ENCODE data around the gene ZNF273. TPM values are rescaled to one million over a fixed set of nuclear protein-coding genes. Genes with fewer than 3 reads are reported as not detected.
"Not testable (repeated sequence)": the region's sequence is repeated elsewhere in the genome, so short reads cannot be mapped to it uniquely, and the experiment has no call there.

Gene ZNF273
- total and polyA plus RNA-seq, 8 donors, result 1.3 to 24.3 (median 6.9) TPM

DNA sequence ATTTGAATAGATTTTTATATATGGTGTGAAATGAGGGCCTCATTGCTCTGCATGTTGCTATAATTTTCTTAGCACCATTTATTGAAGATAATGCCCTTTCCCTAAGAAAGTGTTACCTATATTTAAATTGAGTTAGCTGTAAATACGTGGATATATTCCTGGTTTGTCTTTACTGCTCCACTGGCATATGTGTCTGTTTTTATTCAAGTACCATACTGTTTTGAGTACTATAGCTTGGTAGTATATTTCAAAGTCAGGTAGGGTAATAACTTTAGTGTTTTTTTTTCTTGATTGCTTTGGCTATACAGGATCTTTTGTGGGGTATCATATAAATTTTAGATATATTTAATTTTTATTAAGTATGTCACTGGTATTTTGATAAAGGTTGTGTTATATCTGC lies 31.4 kb downstream of the ZNF273 start:
- WGBS, 5 donors, result 89 to 100% (median 95%) methylated on average over 1 of the region's 1 CpG

DNA sequence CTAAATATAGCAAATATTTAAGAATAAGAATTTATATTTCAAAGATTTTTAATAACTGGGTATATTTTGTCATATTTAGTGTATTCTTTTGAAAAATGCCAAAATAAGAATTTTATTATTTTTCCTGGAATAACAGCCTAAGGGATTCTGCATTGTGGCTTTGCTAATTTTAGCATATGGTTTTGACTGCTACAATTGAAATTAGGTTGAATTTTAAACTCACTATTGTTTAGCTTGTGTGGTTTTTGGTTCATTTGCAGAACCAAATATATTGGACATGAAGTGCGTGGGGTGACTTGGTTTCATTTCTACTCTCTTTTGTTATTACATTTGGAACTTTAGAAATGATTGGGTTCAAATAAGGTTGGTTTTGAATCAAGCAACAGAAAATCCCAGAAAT lies 35.5 kb downstream of the ZNF273 start:
- TF ChIP-seq POLR2AphosphoS5 (IDR thresholded peaks at IDR 0.05), result no peak
- intact Hi-C loops (cut with DNase I; ENCODE audit: low total_unique reads), result no loop called here
- WGBS, 5 donors, result 82 to 91% (median 89%) methylated on average over 1 of the region's 1 CpG

More for the DNA sequence above, 31.4 kb downstream of the ZNF273 start:
- Histone ChIP-seq H3K27me3 (no peaks in the 10 kb centered on the region), H3K27ac (no peak overlapping the region), H3K36me3 (peaks cover 0 to 7% (median 0%) of the 10 kb centered on the region in 4 donors), H3K4me1 (no peaks in the 10 kb centered on the region), H3K4me3 (no peak overlapping the region), H3K9me3 (peaks cover 0 to 47% (median 19%) of the 10 kb centered on the region in 4 donors)
- DNase-seq, result no peak
- intact Hi-C loops (cut with DNase I; ENCODE audit: low total_unique reads), result no loop called here
- TF ChIP-seq, protein P1, sequence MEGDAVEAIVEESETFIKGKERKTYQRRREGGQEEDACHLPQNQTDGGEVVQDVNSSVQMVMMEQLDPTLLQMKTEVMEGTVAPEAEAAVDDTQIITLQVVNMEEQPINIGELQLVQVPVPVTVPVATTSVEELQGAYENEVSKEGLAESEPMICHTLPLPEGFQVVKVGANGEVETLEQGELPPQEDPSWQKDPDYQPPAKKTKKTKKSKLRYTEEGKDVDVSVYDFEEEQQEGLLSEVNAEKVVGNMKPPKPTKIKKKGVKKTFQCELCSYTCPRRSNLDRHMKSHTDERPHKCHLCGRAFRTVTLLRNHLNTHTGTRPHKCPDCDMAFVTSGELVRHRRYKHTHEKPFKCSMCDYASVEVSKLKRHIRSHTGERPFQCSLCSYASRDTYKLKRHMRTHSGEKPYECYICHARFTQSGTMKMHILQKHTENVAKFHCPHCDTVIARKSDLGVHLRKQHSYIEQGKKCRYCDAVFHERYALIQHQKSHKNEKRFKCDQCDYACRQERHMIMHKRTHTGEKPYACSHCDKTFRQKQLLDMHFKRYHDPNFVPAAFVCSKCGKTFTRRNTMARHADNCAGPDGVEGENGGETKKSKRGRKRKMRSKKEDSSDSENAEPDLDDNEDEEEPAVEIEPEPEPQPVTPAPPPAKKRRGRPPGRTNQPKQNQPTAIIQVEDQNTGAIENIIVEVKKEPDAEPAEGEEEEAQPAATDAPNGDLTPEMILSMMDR (IDR thresholded peaks at IDR 0.05), result no peak
- TF ChIP-seq POLR2AphosphoS5 (IDR thresholded peaks at IDR 0.05) (no peak), EP300 (IDR thresholded peaks at IDR 0.05) (no peak), POLR2A (IDR thresholded peaks at IDR 0.05) (no peak)

DNA sequence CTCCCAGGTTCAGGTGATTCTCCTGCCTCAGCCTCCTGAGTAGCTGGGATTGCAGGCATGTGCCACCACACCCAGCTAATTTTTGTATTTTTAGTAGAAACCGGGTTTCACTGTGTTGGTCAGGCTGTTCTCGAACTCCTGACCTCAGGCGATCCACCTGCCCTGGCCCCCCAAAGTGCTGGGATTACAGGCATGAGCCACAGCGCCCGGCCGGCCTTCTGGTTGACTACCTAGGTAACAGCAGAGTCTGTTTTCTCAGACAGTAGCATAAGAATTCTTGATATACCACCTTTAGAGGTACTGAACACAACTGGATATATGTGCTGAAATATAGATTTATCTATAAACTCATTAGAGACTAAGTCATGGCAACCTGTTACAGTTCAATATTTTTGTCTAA lies 36.9 kb downstream of the ZNF273 start:
- H3K27ac ChIP-seq; intact Hi-C loops (cut with DNase I; ENCODE audit: low total_unique reads); H3K4me3 ChIP-seq; H3K36me3 ChIP-seq; H3K9me3 ChIP-seq; H3K4me1 ChIP-seq; H3K27me3 ChIP-seq; DNase-seq: not testable (repeated sequence)
- WGBS, 5 donors, result 91 to 98% (median 94%) methylated on average over 6 of the region's 6 CpGs

More for the DNA sequence above, 35.5 kb downstream of the ZNF273 start:
- H3K4me1 ChIP-seq, result no peaks in the 10 kb centered on the region
- no peak overlapping the region for H3K4me3 ChIP-seq
- H3K36me3 ChIP-seq, result no peaks in the 10 kb centered on the region
- no peak for DNase-seq
- H3K9me3 ChIP-seq, result peaks cover 0 to 18% (median 6%) of the 10 kb centered on the region in 4 donors
- H3K27me3 ChIP-seq, result peaks cover 0 to 8% (median 0%) of the 10 kb centered on the region in 3 donors
- no peak overlapping the region for H3K27ac ChIP-seq

DNA sequence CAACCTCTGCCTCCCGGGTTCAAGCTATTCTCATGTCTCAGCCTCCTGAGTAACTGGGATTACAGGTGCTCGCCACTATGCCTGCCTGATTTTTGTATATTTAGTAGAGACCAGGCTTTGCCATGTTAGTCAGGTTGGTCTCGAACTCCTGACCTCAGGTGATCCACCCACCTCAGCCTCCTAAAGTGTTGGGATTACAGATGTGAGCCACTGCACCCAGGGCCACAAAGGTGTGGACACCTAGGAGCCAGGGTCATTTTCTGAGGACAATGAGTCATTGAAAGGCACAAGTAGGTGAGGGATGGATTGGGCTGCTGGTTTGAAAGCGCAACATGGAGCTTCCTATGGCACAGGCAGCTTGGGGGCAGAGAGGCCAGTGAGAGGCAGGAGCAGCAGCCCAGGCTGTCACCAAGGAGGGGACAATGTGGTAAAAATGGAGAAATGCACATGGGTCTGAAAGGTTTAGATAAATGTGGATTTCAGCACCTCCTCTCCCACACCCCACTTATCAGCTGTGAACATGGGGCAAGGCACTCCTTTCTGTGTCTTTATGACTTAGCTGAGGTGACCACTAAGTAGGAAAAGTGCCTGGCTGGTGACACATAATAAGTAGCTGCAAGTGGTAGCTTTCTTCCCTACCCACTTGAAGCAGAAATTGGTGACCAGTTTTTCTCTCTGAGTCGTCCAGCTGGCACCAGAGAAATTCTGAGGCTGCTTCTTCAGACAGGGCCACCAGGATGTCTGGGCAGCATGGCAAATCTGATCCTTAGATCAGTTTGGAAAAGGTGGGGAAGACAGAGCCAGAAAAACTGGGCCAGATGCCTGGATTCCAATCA lies 41.8 kb downstream of the ZNF273 start:
- Histone ChIP-seq H3K4me1 (peaks cover 10 to 14% (median 12%) of the 10 kb centered on the region in 4 donors), H3K27me3 (peaks cover 0 to 47% (median 19%) of the 10 kb centered on the region in 3 donors)
- WGBS, 5 donors, result 76 to 81% (median 80%) methylated on average over 4 to 5 of the region's 5 CpGs
- H3K36me3 ChIP-seq; H3K4me3 ChIP-seq; H3K9me3 ChIP-seq; DNase-seq; H3K27ac ChIP-seq; intact Hi-C loops (cut with DNase I; ENCODE audit: low total_unique reads): not testable (repeated sequence)

DNA sequence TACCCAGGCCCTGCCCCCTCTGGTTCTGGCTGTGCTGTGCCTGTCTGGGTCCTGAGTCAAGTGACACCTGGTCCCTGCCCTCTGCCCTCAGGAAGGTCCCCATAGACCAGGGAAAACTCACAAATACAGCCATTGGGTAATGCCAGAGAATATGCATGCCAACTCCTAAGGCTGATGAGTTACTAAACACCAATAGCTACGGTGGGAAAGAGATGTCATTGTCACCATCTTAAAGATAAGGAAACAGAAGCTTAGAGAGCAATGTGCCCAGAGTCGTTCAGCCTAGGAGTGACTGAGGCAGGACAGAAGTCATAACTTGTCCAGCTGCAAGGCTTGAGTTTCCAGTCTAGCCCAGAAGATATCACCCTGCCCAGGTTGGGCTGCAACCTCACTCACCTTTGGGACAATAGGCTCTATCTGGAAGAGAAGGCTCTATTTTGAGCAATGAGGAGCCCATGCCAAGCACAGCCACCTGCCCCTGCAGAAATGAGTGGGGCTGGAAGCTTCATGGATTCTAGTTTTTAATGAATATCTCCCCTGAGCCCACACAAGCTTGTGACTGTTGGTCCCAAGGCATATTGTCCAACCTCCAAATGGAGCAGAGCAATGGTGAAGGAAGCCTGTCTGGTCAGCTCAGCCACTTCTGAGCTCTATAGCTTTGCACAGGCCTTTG lies 42.6 kb downstream of the ZNF273 start:
- 29 to 47% (median 36%) methylated on average over 2 of the region's 2 CpGs for WGBS, 5 donors
- Histone ChIP-seq H3K27ac (no peak overlapping the region), H3K9me3 (no peaks in the 10 kb centered on the region), H3K4me1 (peaks cover 10 to 18% (median 12%) of the 10 kb centered on the region in 4 donors), H3K36me3 (no peaks in the 10 kb centered on the region), H3K4me3 (no peak overlapping the region), H3K27me3 (peaks cover 0 to 54% (median 19%) of the 10 kb centered on the region in 3 donors)
- TF ChIP-seq, protein P1 (IDR thresholded peaks at IDR 0.05), result no peak
- no peak for TF ChIP-seq EP300 (IDR thresholded peaks at IDR 0.05)
- no peak for TF ChIP-seq POLR2AphosphoS5 (IDR thresholded peaks at IDR 0.05)
- TF ChIP-seq POLR2A (IDR thresholded peaks at IDR 0.05), result no peak
- intact Hi-C loops (cut with DNase I; ENCODE audit: low total_unique reads), result no loop called here
- DNase-seq, result no peak

Data from stomach (tissue), 9 donors.